ENCODE results near the gene MTUS2.

MTUS2 gene

GRCh38 chr13:29111446-29111845, 291.3 kb downstream of the MTUS2 start:
- DNase-seq, result no peak

GRCh38 chr13:29115842-29116241, 295.7 kb downstream of the MTUS2 start:
- no peak for DNase-seq

DNA sequence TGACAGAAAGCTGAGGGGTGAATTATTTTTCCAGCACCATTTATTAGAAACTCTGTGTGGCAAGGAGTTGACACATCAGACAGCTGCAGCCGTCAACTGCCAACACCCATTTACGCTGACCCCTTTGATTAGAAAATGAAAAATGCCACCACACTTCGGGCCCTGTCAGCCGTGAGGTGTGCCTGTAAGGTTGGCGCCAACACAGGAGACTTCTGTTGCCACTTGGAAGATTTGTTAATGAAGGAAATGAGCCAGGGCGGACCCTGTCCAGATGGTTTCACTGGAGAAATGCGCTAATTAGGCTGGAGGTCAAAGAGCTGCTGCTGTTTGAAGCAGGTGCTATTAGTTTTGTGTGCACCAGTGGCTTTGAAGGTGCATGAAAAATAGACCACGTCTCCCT, 297.5 kb downstream of the MTUS2 start:
- DNase-seq, result no peak

- DNase-seq, result no peak
Observed at GRCh38 chr13:29118471-29118870, 298.3 kb downstream of the MTUS2 start.

- no peak for DNase-seq
Observed at GRCh38 chr13:29125191-29125933, 305.2 kb downstream of the MTUS2 start.

GRCh38 chr13:29125934-29126424, 305.8 kb downstream of the MTUS2 start:
- DNase-seq, result no peak

GRCh38 chr13:29129616-29130015, 309.5 kb downstream of the MTUS2 start:
- no peak for DNase-seq

- DNase-seq, result no peak
Observed at GRCh38 chr13:29131159-29131558, 311.0 kb downstream of the MTUS2 start.

- DNase-seq, result no peak
Observed at GRCh38 chr13:29131881-29132668, 311.9 kb downstream of the MTUS2 start.

GRCh38 chr13:29136341-29136740, 316.2 kb downstream of the MTUS2 start:
- no peak for DNase-seq

DNA sequence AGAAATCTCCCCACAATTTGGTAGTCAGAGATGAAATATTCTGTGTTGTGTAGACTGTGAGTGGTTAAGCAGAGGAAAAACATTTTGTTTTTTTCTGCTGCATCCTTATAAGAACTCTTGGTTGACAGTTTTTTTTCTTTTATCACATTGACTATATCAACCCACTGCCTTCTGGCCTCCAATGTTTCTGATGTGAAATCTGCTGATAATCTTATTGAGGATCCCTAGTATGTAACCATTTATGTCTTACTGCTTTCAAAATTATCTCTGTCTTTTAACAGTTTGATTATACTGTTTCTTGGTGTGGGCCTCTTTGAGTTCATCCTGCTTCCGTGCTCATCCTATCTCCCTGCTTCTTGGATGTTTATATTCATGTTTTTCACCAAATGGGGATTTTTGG, 316.9 kb downstream of the MTUS2 start:
- DNase-seq, result no peak

DNA sequence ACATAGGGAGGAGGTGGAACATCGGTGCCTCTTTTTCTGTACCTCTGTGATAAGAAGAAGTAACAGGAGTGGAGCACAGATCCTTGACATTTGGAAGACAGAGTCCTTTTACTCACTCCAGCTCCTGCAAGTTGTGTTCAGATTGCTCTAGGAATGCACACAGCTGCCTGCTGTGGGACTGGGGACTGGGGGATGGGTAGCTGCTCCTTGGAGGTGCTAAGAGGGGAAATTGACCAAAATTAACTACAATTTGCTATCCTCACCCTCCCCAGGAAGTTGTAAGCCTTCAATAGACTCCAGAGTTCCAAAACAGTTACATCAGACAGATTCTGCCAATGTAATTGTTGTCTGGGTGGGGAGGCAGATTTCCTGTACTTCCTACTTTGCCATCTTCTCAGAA, 317.9 kb downstream of the MTUS2 start:
- no peak for DNase-seq

GRCh38 chr13:29140277-29140676, 320.1 kb downstream of the MTUS2 start:
- DNase-seq, result no peak

DNA sequence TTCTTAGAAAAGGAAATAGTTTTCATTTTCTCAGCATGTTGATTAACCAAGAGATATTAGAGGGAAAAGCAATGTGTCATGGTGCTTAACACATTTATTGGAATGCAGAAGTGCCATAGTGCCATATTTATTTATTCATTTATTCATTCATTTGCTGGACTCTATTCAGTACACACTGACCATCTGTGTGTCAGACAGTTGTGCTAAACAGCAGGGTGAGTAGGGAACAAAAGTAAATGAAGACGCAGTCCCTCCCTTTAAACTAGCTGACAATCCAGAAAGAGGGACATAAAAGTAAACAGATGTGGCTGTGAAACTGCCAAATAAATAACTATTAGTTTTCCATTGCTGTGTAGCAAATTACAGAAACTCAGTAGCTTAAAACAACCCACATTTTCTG, 323.7 kb downstream of the MTUS2 start:
- no peak for DNase-seq

DNA sequence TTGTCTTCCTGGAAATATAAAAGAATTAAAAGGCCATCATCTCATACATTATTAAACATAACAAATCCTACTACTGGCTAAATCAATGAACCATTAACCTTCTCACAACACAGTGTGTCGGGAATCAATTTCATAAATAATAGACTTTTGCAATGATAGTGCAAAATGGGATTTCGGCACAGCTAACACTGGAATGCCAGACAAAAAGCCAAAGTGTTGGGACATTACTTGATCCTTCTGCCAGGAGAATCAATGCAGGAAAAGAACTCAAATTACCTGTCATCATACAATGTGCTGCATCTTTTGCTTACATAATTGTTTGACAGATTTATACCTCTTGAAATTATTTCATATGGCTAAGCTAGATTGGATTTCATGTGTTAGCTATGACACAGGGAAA, 334.3 kb downstream of the MTUS2 start:
- DNase-seq, result no peak

DNA sequence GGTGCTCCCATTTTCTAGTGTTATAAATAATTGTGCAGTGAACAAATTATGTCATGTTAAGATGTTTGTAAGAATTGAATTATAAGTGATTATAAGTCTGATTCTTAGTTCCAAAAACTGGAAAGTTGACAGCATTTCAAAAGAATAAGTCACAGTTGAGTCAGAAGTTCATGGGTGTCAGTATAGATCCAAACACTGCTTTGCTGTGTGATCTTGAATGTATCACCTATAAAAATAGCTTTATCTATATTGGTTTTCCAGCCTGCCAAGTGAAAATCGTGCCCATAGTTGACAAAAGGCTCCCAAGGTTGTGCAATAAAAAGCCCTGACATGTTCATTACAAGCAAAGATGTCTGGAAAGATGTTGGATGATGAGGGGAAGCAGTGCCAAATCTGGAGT, 336.0 kb downstream of the MTUS2 start:
- DNase-seq, result no peak

GRCh38 chr13:29159871-29160270, 339.7 kb downstream of the MTUS2 start:
- DNase-seq, result no peak

DNA sequence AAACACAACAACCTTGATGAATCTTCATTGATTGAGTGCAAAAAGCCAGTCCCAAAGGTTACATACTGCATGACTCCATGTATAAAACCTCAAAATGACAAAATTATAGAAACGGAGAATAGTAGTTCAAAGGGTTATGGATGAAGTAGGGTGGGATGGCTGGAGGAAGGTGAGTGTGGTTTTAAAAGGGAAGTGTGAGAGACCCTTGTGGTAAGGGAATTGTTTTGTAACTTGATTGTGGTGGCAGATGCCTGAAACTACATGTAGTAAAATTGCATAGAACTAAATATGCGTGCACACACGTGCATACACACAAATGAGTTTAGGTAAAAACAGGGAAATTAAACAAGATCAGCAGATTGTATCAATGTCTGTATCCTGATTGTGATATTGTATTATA, 340.7 kb downstream of the MTUS2 start:
- DNase-seq, result no peak

DNA sequence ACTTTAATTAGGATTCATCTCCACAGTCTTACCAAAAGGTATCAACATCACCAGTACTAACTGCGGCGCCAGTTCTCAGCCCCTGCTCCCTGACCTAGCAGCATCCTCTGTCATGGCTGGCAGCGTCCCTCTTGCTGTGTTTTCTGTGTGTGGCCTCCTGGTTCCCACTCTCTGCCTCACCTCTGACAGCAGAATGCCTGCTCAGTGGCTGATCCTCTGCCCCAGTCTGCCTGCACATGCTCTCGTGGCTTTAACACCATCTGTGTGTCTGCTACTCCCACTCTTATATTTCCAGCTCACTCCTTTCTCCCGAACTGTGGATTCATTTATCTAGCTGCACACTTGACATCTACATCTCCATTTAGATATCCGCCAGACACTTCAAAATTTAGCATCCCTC, 341.5 kb downstream of the MTUS2 start:
- no peak for DNase-seq

- DNase-seq, result no peak
Observed at GRCh38 chr13:29162638-29163235, 342.6 kb downstream of the MTUS2 start.

- no peak for DNase-seq
Observed at GRCh38 chr13:29164116-29164515, 344.0 kb downstream of the MTUS2 start.

GRCh38 chr13:29165216-29165615, 345.1 kb downstream of the MTUS2 start:
- DNase-seq, result no peak

- DNase-seq, result no peak
Observed at GRCh38 chr13:29165840-29166239, 345.7 kb downstream of the MTUS2 start.

All from DMS 273 treated with DMSO at 0.1 percent for 48 hours (cell line).